ENCODE results near the gene PML.
"Not testable (repeated sequence)": the region's sequence is repeated elsewhere in the genome, so short reads cannot be mapped to it uniquely, and the experiment has no call there.

Gene PML

GRCh38 chr15:74060251-74060650 lies 65.7 kb downstream of the PML start:
- DNase-seq (ENCODE audit: low spot score) = no peak

- DNase-seq (ENCODE audit: low spot score) = no peak
Observed at GRCh38 chr15:74062236-74062635, 67.7 kb downstream of the PML start.

GRCh38 chr15:74062671-74063070 lies 68.2 kb downstream of the PML start:
- DNase-seq (ENCODE audit: low spot score) = no peak

- not testable (repeated sequence) for DNase-seq (ENCODE audit: low spot score)
Observed at GRCh38 chr15:74063425-74064146, 69.1 kb downstream of the PML start.

- DNase-seq (ENCODE audit: low spot score) = not testable (repeated sequence)
Observed at GRCh38 chr15:74064183-74064582, 69.7 kb downstream of the PML start.

GRCh38 chr15:74064822-74065221 lies 70.3 kb downstream of the PML start:
- DNase-seq (ENCODE audit: low spot score) = not testable (repeated sequence)

GRCh38 chr15:74065684-74066411 lies 71.3 kb downstream of the PML start:
- not testable (repeated sequence) for DNase-seq (ENCODE audit: low spot score)

- not testable (repeated sequence) for DNase-seq (ENCODE audit: low spot score)
Observed at GRCh38 chr15:74071645-74072044, 77.1 kb downstream of the PML start.

- not testable (repeated sequence) for DNase-seq (ENCODE audit: low spot score)
Observed at GRCh38 chr15:74072132-74072531, 77.6 kb downstream of the PML start.

- not testable (repeated sequence) for DNase-seq (ENCODE audit: low spot score)
Observed at GRCh38 chr15:74072614-74073337, 78.3 kb downstream of the PML start.

- not testable (repeated sequence) for DNase-seq (ENCODE audit: low spot score)
Observed at GRCh38 chr15:74075781-74076180, 81.3 kb downstream of the PML start.

- not testable (repeated sequence) for DNase-seq (ENCODE audit: low spot score)
Observed at GRCh38 chr15:74082450-74082849, 87.9 kb downstream of the PML start, which contains the start of gene GOLGA6A. Gene GOLGA6A (minus strand): TSS chr15:74082550. CDS start chr15:74082509, 41 bp downstream.

GRCh38 chr15:74094567-74094966 lies 100.1 kb downstream of the PML start:
- DNase-seq (ENCODE audit: low spot score) = not testable (repeated sequence)

- not testable (repeated sequence) for DNase-seq (ENCODE audit: low spot score)
Observed at GRCh38 chr15:74095610-74096009, 101.1 kb downstream of the PML start.

- not testable (repeated sequence) for DNase-seq (ENCODE audit: low spot score)
Observed at GRCh38 chr15:74096753-74097474, 102.4 kb downstream of the PML start.

Data from HuH-7.5 (cell line).